COLO668 (cell line): ENCODE results near the gene MXRA8.
"Not testable (repeated sequence)": the region's sequence is repeated elsewhere in the genome, so short reads cannot be mapped to it uniquely, and the experiment has no call there.

Experiments used
- DNase-seq: peaks from one replicate; lab custom pipeline; 2025; ENCODE audit not compliant: unreplicated experiment; lab: John Stamatoyannopoulos, UW

MXRA8 gene

GRCh38 chr1:1324524-1325287 is 33.6 kb downstream of the MXRA8 start, which contains the start of the genes CPTP and INTS11:
Gene CPTP (plus strand): TSS chr1:1324802. CDS start chr1:1326911, 2,109 bp downstream.
Gene INTS11 (minus strand): TSS chr1:1324660. CDS start chr1:1324608, 52 bp downstream.
- DNase-seq = peak; percentile 99

DNA sequence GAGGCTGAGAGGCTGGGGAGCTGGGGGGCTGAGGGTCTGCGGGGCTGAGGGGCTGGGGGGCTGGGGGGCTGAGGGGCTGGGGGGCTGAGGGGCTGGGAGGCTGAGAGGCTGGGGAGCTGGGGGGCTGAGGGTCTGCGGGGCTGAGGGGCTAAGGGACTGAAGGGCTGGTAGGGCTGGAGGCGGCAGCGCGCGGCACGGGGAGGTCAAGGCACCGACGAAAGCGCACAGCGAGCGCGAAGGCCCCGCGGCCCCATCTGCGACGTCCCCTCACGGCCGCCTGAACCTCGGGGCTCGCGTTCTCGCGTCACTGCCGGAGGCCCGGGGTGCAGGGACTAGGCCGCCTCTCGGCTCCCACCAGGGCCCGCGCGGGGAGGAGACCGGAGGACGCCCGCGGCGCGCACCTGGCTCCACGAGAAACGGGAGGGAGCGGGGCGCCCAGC is 34.3 kb downstream of the MXRA8 start:
- DNase-seq = no peak

DNA sequence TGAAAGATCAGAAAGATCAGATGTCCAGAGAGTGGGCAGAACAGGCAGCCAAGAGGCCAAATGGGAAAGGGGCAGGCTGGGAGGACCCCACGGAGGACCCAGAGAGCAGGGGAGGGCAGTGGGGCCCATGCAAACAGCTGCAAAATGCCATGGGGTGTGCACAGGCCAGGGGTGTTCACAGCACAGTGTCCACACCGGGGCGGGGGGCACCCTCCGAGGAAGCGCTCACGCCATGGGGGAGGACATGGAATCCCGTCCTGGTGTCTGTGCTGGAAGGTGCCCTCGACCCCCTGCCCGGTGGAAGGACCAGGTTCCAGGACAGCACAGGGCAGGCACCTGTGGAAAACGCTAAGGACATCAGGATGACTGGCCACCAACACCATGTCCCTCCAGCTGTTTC is 35.4 kb downstream of the MXRA8 start:
- no peak for DNase-seq

DNA sequence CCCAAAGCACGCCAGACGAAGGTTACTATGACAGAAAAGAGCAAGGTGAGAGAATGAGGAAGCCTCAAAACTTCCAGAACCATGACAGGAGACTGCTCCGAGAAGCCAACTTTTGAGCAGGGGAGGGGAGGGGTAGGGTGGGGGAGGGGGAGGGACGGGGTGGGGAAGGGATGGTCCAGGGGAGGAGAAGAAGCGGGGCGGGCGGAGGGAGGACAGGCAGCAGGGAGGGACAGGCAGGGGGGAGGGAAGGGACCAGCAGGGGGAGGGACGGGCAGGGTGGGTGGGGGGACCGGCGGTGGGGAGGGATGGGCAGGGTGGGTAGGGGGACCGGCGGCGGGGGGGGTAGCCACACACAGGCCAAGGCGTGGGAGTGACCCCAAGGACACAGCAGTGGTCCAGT is 35.9 kb downstream of the MXRA8 start:
- DNase-seq = no peak

GRCh38 chr1:1321477-1321876 is 36.9 kb downstream of the MXRA8 start:
- no peak for DNase-seq

DNA sequence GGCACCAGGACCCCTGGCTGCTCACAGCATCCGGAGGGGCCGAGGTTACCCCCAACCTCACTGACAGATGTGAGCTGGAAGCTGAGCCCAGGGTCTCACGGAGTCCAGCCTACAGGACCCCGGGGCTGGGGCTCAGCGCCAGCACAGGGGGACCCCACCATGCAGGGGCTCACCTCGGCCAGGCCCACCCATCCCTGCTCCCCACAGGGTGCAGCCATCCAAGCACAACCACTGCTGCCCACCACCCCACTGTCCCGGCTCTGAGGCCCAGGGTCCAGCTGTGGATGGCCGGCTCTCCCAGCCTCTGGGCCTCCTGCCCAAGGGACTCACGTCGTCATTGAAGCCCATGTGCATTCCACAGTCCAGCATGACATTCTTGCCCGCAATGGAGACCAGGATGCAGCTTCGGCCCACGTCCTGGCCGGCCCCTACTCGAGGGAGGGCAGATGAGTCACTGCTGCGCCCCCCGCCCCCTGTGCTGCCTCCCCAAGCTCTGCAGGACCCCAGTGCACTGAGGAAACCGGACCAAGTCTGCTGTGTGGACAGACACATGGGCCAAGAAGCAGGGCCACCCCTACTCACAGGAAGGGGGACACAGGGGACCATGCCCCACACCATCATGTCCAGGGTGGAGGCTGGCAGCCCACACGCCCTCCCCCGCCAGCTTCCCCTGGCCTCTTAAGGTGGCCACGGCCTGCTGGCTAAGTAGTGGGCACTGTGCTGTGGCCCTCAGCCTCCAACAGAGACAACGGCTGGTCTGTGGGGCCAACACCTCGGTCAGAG is 37.5 kb downstream of the MXRA8 start:
- no peak for DNase-seq

DNA sequence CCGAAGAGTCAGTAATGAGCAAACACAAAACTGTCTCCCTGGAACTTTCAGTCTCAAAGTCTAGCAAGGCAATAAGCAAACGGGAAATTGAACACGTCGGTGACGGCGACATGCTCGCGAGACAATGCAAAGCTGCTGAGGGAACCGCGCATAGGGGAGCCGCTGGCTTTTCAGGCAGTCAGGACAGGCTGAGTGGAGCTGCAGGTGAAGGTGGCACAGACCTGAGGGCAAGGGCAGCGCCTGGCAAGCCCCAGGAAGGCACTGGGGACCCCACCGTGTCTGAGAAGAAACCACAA is 38.8 kb downstream of the MXRA8 start:
- DNase-seq = no peak

GRCh38 chr1:1318777-1319645 is 39.3 kb downstream of the MXRA8 start:
- DNase-seq = no peak

- DNase-seq = peak; percentile 90
Observed at GRCh38 chr1:1318131-1318652, 40.2 kb downstream of the MXRA8 start.

DNA sequence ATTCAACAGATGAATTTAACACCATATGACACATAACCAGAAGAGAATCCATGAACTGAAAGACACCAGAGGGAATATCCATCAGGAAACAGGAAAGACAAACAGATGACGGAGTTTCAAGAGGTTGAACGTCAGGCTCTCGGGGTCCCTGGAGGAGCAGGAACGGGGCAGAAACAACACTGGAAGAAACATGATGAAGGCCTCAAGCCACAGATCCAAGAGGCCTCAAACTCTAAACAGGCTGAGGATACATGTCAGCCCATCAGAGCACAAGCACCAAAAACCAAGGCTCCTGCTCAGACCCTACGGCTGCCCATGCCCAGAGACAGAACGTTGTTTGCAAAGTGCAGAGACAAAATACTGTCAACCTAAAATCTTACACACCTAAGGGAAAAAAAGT is 40.9 kb downstream of the MXRA8 start:
- DNase-seq = no peak

DNA sequence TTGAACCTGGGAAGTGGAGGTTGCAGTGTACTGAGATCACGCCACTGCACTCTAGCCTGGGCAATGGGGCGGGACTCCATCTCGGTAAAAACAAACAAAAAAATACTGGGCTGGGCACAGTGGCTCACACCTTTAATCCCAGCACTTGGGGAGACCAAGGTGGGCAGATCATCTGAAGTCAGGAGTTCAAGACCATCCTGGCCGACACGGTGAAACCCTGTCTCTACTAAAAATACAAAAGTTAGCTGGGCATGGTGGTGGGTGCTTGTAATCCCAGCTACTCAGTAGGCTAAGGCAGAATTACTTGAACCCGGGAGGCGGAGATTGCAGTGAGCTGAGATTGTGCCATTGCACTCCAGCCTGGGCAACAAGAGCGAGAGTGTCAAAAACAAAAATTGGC is 42.2 kb downstream of the MXRA8 start:
- not testable (repeated sequence) for DNase-seq

DNA sequence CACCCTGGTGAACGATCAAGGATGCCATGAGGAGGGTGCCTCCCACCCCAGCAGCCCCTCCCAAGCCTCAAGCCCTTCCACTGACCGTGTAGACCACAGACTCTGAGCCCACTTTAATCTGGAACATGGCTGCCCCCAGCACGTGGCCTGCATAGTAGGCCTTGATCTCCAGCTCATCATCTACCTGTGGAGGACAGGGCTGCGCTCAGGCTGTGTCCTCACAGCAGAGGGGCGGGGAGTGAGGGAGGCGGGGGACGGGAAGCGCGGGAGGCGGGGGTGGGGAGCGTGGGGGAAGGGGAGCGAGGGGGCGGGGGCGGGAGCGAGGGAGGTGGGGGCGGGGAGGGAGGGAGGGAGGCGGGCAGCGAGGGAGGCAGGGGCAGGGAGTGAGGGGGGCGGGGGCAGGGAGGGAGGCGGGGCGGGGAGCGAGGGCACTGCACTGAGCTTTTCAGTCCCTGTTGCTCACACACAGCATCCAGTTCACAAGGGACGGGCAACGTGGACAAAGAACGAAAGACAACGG is 42.9 kb downstream of the MXRA8 start:
- no peak for DNase-seq

DNA sequence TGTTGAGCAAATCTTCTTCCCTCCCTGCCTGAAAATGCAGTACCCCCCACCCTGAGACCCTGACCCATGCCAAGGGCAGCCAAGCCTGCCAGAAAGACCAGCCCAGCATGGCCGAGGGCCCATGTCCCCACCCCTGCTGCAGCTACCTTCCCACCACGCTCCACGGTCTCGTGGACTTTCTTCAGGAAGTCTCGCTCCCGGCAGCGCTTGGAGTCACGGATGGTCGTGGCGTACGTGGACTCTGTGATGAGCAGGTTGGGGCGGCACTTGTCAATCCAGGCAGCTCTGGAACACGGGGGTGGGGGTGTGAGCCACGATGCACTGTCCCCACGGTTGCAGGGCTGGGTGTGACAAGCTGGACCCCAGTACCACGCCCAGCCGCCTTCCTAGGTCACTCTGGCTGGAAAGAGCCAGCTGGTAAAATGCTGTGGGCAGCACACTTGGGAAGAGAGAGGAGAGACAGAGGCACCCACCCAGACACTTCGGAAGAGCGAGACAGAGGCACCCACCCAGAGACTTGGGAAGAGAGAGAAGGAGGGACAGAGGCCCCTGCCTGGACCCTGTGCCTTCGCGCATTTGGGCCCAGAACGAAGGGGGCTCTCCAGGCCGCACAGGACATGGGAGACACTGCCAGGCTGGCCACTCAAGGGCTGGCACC is 43.5 kb downstream of the MXRA8 start:
- no peak for DNase-seq

GRCh38 chr1:1314237-1314586 is 44.1 kb downstream of the MXRA8 start:
- no peak for DNase-seq

- no peak for DNase-seq
Observed at GRCh38 chr1:1313500-1314236, 44.7 kb downstream of the MXRA8 start.

DNA sequence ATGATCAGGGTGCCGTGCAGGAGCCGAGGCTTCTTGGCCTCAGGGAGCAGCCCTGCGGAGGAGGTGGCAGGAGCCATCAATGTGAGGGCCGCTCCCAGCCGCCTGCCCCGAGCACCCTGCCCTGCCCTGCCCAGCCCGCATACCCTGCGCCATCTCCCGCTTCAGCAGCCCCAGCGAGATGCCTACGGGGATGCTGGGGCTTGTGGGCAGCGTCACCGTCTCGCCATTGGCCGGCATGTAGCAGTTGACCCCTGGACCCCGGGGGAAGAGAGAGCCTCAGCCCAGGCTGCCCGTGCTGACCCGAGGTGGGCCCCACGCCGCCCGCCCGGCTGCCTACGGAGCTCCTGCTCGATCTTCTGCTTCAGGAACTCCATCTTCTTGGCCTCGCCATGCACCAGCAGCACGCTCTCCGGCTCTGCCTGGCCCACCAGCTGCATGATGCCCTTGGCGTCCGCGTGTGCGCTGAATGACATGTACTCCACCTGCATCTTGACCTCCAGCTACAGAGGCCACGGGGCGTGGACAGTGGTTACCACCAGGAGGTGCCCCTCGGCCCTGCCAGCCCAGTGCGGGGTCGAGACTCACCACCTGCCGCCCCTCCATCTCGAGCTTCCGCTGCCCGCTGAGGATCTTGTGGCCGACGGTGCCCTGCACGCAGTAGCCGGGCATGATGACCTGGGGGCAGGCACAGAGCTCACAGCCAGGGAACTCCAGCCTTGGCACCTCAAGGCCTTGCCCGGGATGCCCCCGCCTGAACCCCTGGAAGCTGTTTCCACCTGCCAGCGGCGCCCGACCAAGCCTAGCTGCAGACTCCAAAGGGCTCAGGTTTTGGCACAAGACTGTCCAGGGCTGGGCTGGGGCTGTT is 45.7 kb downstream of the MXRA8 start:
- DNase-seq = no peak

GRCh38 chr1:1311107-1312104 is 46.9 kb downstream of the MXRA8 start:
- peak; percentile 37 for DNase-seq
